ENCODE data around the gene PIK3C2G. TPM values are rescaled to one million over a fixed set of nuclear protein-coding genes. Genes with fewer than 3 reads are reported as not detected.

Gene PIK3C2G
- total RNA-seq, 1 donor from 2014 or later: 1.7 TPM

GRCh38 chr12:18313306-18313705, 52.0 kb downstream of the PIK3C2G start:
- intact Hi-C loops (cut with DNase I): no loop called here
- TF ChIP-seq POLR2AphosphoS5 (IDR thresholded peaks at IDR 0.05; ENCODE audit: insufficient read depth in 1 of 2, low read depth in 1 of 2): no peak
- TF ChIP-seq POLR2A (IDR thresholded peaks at IDR 0.05): no peak
- no peak for TF ChIP-seq CTCF (IDR thresholded peaks at IDR 0.05)
- Histone ChIP-seq H3K9me3 (no peaks in the 10 kb centered on the region), H3K27ac (no peak overlapping the region), H3K27me3 (no peaks in the 10 kb centered on the region), H3K4me3 (no peak overlapping the region), H3K36me3 (no peaks in the 10 kb centered on the region), H3K4me1 (no peaks in the 10 kb centered on the region)
- no peak for DNase-seq (ENCODE audit: extremely low spot score in 2 of 2)

DNA sequence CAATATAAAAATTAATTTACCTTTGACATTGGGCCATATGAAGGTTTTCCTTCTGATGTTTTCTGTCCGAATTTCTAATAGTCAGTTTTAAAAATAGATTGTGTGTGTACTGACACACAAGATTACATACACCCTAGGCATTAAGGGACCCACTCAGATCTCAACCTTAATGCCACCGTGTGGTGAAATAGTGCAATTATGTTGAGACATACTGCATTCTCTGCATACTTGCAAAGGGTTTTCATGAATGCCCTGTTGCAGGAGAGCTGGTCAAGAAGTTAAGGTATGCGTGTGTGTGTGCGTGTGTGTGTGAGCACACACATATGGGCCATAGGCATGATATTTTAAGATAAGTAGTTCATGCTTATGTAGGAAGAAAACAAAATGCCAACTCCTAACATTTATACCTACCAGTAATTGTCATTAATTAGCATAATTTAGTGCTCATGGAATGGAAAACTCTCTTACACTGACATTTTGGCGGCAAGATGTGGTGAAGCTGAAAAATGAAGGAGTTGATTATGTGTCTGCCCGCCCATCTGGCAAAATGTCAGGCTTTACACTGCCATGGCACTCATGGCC, 58.8 kb downstream of the PIK3C2G start:
- DNase-seq (ENCODE audit: extremely low spot score in 2 of 2): no peak
- H3K36me3 ChIP-seq: no peaks in the 10 kb centered on the region
- no peak overlapping the region for H3K27ac ChIP-seq
- H3K9me3 ChIP-seq: no peaks in the 10 kb centered on the region
- H3K4me1 ChIP-seq: no peaks in the 10 kb centered on the region
- no peaks in the 10 kb centered on the region for H3K27me3 ChIP-seq
- intact Hi-C loops (cut with DNase I): no loop called here
- TF ChIP-seq POLR2AphosphoS5 (IDR thresholded peaks at IDR 0.05; ENCODE audit: insufficient read depth in 1 of 2, low read depth in 1 of 2): no peak
- TF ChIP-seq POLR2A (IDR thresholded peaks at IDR 0.05): no peak
- no peak for TF ChIP-seq CTCF (IDR thresholded peaks at IDR 0.05)
- no peak overlapping the region for H3K4me3 ChIP-seq

GRCh38 chr12:18320976-18321375, 59.7 kb downstream of the PIK3C2G start:
- Histone ChIP-seq H3K36me3 (no peaks in the 10 kb centered on the region), H3K27me3 (no peaks in the 10 kb centered on the region), H3K9me3 (no peaks in the 10 kb centered on the region), H3K4me3 (no peak overlapping the region), H3K4me1 (no peaks in the 10 kb centered on the region), H3K27ac (no peak overlapping the region)
- TF ChIP-seq POLR2A (IDR thresholded peaks at IDR 0.05): no peak
- no peak for TF ChIP-seq CTCF (IDR thresholded peaks at IDR 0.05)
- TF ChIP-seq POLR2AphosphoS5 (IDR thresholded peaks at IDR 0.05; ENCODE audit: insufficient read depth in 1 of 2, low read depth in 1 of 2): no peak
- intact Hi-C loops (cut with DNase I): no loop called here
- DNase-seq (ENCODE audit: extremely low spot score in 2 of 2): no peak

- H3K4me1 ChIP-seq: no peaks in the 10 kb centered on the region
- intact Hi-C loops (cut with DNase I): no loop called here
- H3K36me3 ChIP-seq: no peaks in the 10 kb centered on the region
- TF ChIP-seq POLR2AphosphoS5 (IDR thresholded peaks at IDR 0.05; ENCODE audit: insufficient read depth in 1 of 2, low read depth in 1 of 2): no peak
- no peak for TF ChIP-seq POLR2A (IDR thresholded peaks at IDR 0.05)
- TF ChIP-seq CTCF (IDR thresholded peaks at IDR 0.05): no peak
- DNase-seq (ENCODE audit: extremely low spot score in 2 of 2): no peak
- H3K27me3 ChIP-seq: no peaks in the 10 kb centered on the region
- H3K9me3 ChIP-seq: no peaks in the 10 kb centered on the region
- no peak overlapping the region for H3K27ac ChIP-seq
- H3K4me3 ChIP-seq: no peak overlapping the region
These were observed 61.8 kb downstream of the PIK3C2G start for GRCh38 chr12:18323159-18323558.

- Histone ChIP-seq H3K27me3 (no peaks in the 10 kb centered on the region), H3K27ac (no peak overlapping the region), H3K4me3 (no peak overlapping the region), H3K9me3 (no peaks in the 10 kb centered on the region), H3K4me1 (peaks cover 1% of the 10 kb centered on the region), H3K36me3 (no peaks in the 10 kb centered on the region)
- intact Hi-C loops (cut with DNase I): no loop called here
- TF ChIP-seq POLR2A (IDR thresholded peaks at IDR 0.05) (no peak), CTCF (IDR thresholded peaks at IDR 0.05) (no peak), POLR2AphosphoS5 (IDR thresholded peaks at IDR 0.05; ENCODE audit: insufficient read depth in 1 of 2, low read depth in 1 of 2) (no peak)
- DNase-seq (ENCODE audit: extremely low spot score in 2 of 2): no peak
These were observed 65.7 kb downstream of the PIK3C2G start for GRCh38 chr12:18327036-18327435.

Data from vagina (tissue), 2 donors.